GM23338 (cell line): ENCODE data around the gene DOP1B.

Experiments
- CREB1 ChIP-seq: fragments of 250-450 bp; sonication (Bioruptor Pico); IDR thresholded peaks from 2 replicates; pipeline ENCODE4 v1.5.0; 2020; ENCODE audit warnings: low read depth, mild to moderate bottlenecking, moderate library complexity
- EZH2 ChIP-seq: fragments of 200-600 bp; sonication (generic); IDR thresholded peaks from one replicate; pipeline ENCODE4 v1.8.0; 2017; ENCODE audit warnings: antibody characterized with exemption, mild to moderate bottlenecking, low read depth; ENCODE audit not compliant: unreplicated experiment
- EZH2phosphoT487 ChIP-seq: fragments of 200-600 bp; sonication (generic); IDR thresholded peaks from one replicate; pipeline ENCODE4 v1.8.1; 2018; ENCODE audit warnings: antibody characterized with exemption; ENCODE audit not compliant: unreplicated experiment
- POLR2AphosphoS5 ChIP-seq: IDR thresholded peaks from 2 replicates; pipeline ENCODE4 v1.6.1; 2016; ENCODE audit warnings: antibody characterized with exemption, low read depth
- TF ChIP-seq, protein P1 (sequence below), 2 experiments: fragments of 200-600 bp in 1 of 2; sonication (generic) in 1 of 2; conservative IDR thresholded peaks; 2 replicates each; pipeline versions ENCODE4 v1.5.1 to v1.6.1; 2016 to 2017; ENCODE audit warnings: antibody characterized with exemption in 2 of 2, low read depth in 2 of 2, mild to moderate bottlenecking in 2 of 2, moderate library complexity in 1 of 2
- TF ChIP-seq, protein P2 (sequence below): IDR thresholded peaks from 2 replicates; pipeline ENCODE4 v1.6.1; 2016; ENCODE audit warnings: antibody characterized with exemption
- TF ChIP-seq, protein P3 (sequence below): IDR thresholded peaks from one replicate; pipeline ENCODE4 v1.6.1; 2018; ENCODE audit warnings: antibody characterized with exemption; ENCODE audit not compliant: unreplicated experiment

DNA sequence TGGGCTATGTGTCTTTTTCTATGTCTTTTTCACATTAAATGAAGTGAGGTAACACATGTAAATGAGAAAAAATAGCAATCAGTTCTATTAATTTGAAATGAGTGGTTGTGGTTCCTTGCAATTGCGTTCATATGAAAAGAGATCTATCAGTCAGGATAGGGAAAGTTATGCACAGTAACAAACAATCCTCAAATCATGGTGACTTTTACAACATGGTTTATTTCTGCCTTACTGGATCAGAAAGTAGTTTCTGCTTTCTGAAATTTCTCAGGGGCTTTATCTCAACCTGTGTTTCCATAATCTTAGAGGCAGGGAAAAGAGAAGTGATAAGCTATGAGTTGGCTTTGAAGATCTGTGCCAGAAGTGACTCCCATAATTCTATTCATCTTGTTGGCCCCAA, 39.0 kb downstream of the DOP1B start:
- TF ChIP-seq, protein P1, sequence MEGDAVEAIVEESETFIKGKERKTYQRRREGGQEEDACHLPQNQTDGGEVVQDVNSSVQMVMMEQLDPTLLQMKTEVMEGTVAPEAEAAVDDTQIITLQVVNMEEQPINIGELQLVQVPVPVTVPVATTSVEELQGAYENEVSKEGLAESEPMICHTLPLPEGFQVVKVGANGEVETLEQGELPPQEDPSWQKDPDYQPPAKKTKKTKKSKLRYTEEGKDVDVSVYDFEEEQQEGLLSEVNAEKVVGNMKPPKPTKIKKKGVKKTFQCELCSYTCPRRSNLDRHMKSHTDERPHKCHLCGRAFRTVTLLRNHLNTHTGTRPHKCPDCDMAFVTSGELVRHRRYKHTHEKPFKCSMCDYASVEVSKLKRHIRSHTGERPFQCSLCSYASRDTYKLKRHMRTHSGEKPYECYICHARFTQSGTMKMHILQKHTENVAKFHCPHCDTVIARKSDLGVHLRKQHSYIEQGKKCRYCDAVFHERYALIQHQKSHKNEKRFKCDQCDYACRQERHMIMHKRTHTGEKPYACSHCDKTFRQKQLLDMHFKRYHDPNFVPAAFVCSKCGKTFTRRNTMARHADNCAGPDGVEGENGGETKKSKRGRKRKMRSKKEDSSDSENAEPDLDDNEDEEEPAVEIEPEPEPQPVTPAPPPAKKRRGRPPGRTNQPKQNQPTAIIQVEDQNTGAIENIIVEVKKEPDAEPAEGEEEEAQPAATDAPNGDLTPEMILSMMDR (conservative IDR thresholded peaks at IDR 0.05; ENCODE audit: low read depth in 2 of 2), result no peak
- no peak for TF ChIP-seq EZH2
- no peak for TF ChIP-seq POLR2AphosphoS5
- TF ChIP-seq CREB1 (CRISPR knock-in tag), result no peak
- TF ChIP-seq, protein P2, sequence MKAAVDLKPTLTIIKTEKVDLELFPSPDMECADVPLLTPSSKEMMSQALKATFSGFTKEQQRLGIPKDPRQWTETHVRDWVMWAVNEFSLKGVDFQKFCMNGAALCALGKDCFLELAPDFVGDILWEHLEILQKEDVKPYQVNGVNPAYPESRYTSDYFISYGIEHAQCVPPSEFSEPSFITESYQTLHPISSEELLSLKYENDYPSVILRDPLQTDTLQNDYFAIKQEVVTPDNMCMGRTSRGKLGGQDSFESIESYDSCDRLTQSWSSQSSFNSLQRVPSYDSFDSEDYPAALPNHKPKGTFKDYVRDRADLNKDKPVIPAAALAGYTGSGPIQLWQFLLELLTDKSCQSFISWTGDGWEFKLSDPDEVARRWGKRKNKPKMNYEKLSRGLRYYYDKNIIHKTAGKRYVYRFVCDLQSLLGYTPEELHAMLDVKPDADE, result no peak
- TF ChIP-seq, protein P3, sequence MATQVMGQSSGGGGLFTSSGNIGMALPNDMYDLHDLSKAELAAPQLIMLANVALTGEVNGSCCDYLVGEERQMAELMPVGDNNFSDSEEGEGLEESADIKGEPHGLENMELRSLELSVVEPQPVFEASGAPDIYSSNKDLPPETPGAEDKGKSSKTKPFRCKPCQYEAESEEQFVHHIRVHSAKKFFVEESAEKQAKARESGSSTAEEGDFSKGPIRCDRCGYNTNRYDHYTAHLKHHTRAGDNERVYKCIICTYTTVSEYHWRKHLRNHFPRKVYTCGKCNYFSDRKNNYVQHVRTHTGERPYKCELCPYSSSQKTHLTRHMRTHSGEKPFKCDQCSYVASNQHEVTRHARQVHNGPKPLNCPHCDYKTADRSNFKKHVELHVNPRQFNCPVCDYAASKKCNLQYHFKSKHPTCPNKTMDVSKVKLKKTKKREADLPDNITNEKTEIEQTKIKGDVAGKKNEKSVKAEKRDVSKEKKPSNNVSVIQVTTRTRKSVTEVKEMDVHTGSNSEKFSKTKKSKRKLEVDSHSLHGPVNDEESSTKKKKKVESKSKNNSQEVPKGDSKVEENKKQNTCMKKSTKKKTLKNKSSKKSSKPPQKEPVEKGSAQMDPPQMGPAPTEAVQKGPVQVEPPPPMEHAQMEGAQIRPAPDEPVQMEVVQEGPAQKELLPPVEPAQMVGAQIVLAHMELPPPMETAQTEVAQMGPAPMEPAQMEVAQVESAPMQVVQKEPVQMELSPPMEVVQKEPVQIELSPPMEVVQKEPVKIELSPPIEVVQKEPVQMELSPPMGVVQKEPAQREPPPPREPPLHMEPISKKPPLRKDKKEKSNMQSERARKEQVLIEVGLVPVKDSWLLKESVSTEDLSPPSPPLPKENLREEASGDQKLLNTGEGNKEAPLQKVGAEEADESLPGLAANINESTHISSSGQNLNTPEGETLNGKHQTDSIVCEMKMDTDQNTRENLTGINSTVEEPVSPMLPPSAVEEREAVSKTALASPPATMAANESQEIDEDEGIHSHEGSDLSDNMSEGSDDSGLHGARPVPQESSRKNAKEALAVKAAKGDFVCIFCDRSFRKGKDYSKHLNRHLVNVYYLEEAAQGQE, result no peak
- TF ChIP-seq EZH2phosphoT487, result no peak
